Measurements from ENCODE around the gene RGP1. TPM values are rescaled to one million over a fixed set of nuclear protein-coding genes. Genes with fewer than 3 reads are reported as not detected.

The RGP1 gene
- polyA plus RNA-seq, 1 experiment = 19.7 TPM

DNA sequence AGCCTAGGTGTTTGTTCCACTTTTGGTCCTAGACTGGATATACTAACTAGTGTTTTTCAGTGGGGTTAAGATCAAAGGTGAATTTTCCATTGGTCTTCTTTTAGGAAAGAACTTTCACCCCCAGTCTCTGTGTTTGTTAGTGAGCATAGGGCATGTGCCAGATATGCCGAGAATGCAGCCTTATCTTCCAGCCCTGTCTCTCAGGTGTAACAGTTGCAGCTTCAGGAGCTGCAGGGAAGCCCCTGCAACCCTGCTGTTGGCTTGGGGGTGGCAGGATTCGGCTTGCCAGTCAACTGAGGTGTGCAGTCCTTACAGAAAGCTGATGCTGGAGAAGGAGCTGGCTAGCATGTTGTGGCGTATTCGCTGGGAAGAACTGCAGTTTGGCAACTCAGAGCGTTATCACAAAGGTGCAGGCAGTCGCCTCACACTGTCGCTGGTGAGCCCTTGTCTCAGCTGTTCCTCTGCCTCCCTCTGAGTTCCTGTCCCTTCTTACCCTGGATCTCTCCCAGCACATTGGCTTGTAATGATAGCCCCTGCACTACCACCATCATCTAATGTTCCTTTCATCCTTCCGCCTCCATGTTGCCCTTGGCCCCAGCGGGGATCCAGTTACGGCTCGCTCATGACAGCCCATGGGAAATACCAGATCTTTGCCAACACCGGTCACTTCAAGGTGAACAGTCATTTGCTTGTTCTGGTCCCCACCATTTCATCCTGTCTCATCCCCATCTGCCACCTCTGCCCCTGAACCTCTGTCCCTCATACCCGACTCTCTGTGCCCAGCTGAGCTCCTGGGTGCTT is 52.4 kb downstream of the RGP1 start:
- no peaks in the 10 kb centered on the region for H3K27me3 ChIP-seq (ENCODE audit: control insufficient read depth, insufficient read depth, low read length)
- POLR2A ChIA-PET = no interaction called here
- no peak for DNase-seq (ENCODE audit: low read depth)
- H3K4me3 ChIP-seq (ENCODE audit: low read depth, low read length) = no peak overlapping the region
- CTCF ChIA-PET = interaction anchor here (1.6 to 5.4 kb wide), 3 partner anchors 12 to 97 kb away, joined by 3 to 22 read pairs (median 5); partner anchors contain the start of genes HINT2 and SPAG8
- H3K36me3 ChIP-seq (ENCODE audit: control insufficient read depth, insufficient read depth, low read length) = peaks cover 19% of the 10 kb centered on the region
- TF ChIP-seq, protein P1, sequence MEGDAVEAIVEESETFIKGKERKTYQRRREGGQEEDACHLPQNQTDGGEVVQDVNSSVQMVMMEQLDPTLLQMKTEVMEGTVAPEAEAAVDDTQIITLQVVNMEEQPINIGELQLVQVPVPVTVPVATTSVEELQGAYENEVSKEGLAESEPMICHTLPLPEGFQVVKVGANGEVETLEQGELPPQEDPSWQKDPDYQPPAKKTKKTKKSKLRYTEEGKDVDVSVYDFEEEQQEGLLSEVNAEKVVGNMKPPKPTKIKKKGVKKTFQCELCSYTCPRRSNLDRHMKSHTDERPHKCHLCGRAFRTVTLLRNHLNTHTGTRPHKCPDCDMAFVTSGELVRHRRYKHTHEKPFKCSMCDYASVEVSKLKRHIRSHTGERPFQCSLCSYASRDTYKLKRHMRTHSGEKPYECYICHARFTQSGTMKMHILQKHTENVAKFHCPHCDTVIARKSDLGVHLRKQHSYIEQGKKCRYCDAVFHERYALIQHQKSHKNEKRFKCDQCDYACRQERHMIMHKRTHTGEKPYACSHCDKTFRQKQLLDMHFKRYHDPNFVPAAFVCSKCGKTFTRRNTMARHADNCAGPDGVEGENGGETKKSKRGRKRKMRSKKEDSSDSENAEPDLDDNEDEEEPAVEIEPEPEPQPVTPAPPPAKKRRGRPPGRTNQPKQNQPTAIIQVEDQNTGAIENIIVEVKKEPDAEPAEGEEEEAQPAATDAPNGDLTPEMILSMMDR (IDR thresholded peaks at IDR 0.05; ENCODE audit: insufficient read depth, low read depth, low read length) = no peak

DNA sequence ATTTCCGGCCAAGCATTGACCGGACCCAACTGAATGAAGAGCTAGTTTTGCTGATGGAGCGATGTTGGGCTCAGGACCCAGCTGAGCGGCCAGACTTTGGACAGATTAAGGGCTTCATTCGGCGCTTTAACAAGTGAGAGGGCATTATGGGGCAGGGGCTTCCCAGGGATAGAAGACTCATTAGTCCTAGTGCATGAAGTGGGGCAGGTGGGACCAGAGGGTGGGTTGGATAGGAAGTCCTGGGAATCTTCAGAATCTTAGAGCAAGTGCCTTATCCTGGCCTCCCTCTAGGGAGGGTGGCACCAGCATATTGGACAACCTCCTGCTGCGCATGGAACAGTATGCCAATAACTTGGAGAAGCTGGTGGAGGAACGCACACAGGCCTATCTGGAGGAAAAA is 57.0 kb downstream of the RGP1 start:
- no peak for DNase-seq (ENCODE audit: low read depth)
- TF ChIP-seq, protein P1 (IDR thresholded peaks at IDR 0.05; ENCODE audit: insufficient read depth, low read depth, low read length) = no peak
- POLR2A ChIA-PET = no interaction called here
- peaks cover 23% of the 10 kb centered on the region for H3K36me3 ChIP-seq (ENCODE audit: control insufficient read depth, insufficient read depth, low read length)
- H3K4me3 ChIP-seq (ENCODE audit: low read depth, low read length) = no peak overlapping the region
- CTCF ChIA-PET = interaction anchor here (1.2 to 1.5 kb wide), 4 partner anchors 16 to 76 kb away, joined by 3 to 7 read pairs (median 5); no protein-coding TSS in a partner anchor
- H3K27me3 ChIP-seq (ENCODE audit: control insufficient read depth, insufficient read depth, low read length) = no peaks in the 10 kb centered on the region

Small RNA genes within 50 kb of the gene (small RNA-seq; reads per million reads assigned to genes)
- 0.63 reads per million for gene MIR6853 (ENCODE audit: insufficient read length, low read depth, low replicate concordance)

Other genes with a start within 250 kb of the RGP1 start
- 23.2 and 32.6 TPM in 2 replicates for gene TESK1, start 144.0 kb upstream of the RGP1 start, polyA plus RNA-seq (2011; rRNA removed)
- gene CD72, start 130.9 kb upstream of the RGP1 start, polyA plus RNA-seq (2011; rRNA removed) = 1.1 and 1.7 TPM in 2 replicates
- not detected in 2 replicates for gene SIT1, start 98.4 kb upstream of the RGP1 start, polyA plus RNA-seq (2011; rRNA removed)
- gene RMRP, start 91.3 kb upstream of the RGP1 start, polyA plus RNA-seq (2011; rRNA removed) = 235 and 1,738 TPM in 2 replicates
- gene CCDC107, start 91.0 kb upstream of the RGP1 start, polyA plus RNA-seq (2011; rRNA removed) = 22.0 and 27.9 TPM in 2 replicates
- gene ARHGEF39, start 84.1 kb upstream of the RGP1 start, polyA plus RNA-seq (2011; rRNA removed) = 2.7 and 4.1 TPM in 2 replicates
- 0.13 and 0.32 TPM in 2 replicates for gene CA9, start 75.4 kb upstream of the RGP1 start, polyA plus RNA-seq (2011; rRNA removed)
- 1,727 and 2,061 TPM in 2 replicates for gene TPM2, start 59.4 kb upstream of the RGP1 start, polyA plus RNA-seq (2011; rRNA removed)
- gene TLN1, start 17.1 kb upstream of the RGP1 start, polyA plus RNA-seq (2011; rRNA removed) = 215 and 399 TPM in 2 replicates
- 67.9 and 75.8 TPM in 2 replicates for gene CREB3, start 16.6 kb upstream of the RGP1 start, polyA plus RNA-seq (2011; rRNA removed)
- 30.3 and 44.1 TPM in 2 replicates for gene GBA2, start 59 bp upstream of the RGP1 start, polyA plus RNA-seq (2011; rRNA removed)
- not detected in 2 replicates for gene MSMP, start 5.0 kb downstream of the RGP1 start, polyA plus RNA-seq (2011; rRNA removed)
- 30.1 and 33.4 TPM in 2 replicates for gene NPR2, start 42.3 kb downstream of the RGP1 start, polyA plus RNA-seq (2011; rRNA removed)
- 0.50 and 0.85 TPM in 2 replicates for gene SPAG8, start 63.0 kb downstream of the RGP1 start, polyA plus RNA-seq (2011; rRNA removed)
- 20.9 and 30.0 TPM in 2 replicates for gene HINT2, start 65.8 kb downstream of the RGP1 start, polyA plus RNA-seq (2011; rRNA removed)
- gene FAM221B, start 79.4 kb downstream of the RGP1 start, polyA plus RNA-seq (2011; rRNA removed) = not detected in 2 replicates
- gene TMEM8B, start 79.9 kb downstream of the RGP1 start, polyA plus RNA-seq (2011; rRNA removed) = 3.4 and 5.6 TPM in 2 replicates
- not detected in 2 replicates for gene OR13J1, start 121.1 kb downstream of the RGP1 start, polyA plus RNA-seq (2011; rRNA removed)
- gene HRCT1, start 156.9 kb downstream of the RGP1 start, polyA plus RNA-seq (2011; rRNA removed) = 0.47 and 0.93 TPM in 2 replicates
- 0.23 and 0.32 TPM in 2 replicates for gene SPAAR, start 160.2 kb downstream of the RGP1 start, polyA plus RNA-seq (2011; rRNA removed)
- gene OR2S2, start 208.9 kb downstream of the RGP1 start, polyA plus RNA-seq (2011; rRNA removed) = 0.33 and 0.53 TPM in 2 replicates